HG03196 (cell line): ENCODE results near the gene TMEM45A.
A peak's percentile ranks its signal among the peaks of the same experiment; 100 is the strongest.
"Not testable (repeated sequence)": the region's sequence is repeated elsewhere in the genome, so short reads cannot be mapped to it uniquely, and the experiment has no call there.

Experiments used
- ATAC-seq: cut with Tn5 transposase; IDR thresholded peaks from one replicate; pipeline ENCODE4 v1.9.1; 2021; ENCODE audit not compliant: unreplicated experiment

Gene TMEM45A, protein sequence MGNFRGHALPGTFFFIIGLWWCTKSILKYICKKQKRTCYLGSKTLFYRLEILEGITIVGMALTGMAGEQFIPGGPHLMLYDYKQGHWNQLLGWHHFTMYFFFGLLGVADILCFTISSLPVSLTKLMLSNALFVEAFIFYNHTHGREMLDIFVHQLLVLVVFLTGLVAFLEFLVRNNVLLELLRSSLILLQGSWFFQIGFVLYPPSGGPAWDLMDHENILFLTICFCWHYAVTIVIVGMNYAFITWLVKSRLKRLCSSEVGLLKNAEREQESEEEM

DNA sequence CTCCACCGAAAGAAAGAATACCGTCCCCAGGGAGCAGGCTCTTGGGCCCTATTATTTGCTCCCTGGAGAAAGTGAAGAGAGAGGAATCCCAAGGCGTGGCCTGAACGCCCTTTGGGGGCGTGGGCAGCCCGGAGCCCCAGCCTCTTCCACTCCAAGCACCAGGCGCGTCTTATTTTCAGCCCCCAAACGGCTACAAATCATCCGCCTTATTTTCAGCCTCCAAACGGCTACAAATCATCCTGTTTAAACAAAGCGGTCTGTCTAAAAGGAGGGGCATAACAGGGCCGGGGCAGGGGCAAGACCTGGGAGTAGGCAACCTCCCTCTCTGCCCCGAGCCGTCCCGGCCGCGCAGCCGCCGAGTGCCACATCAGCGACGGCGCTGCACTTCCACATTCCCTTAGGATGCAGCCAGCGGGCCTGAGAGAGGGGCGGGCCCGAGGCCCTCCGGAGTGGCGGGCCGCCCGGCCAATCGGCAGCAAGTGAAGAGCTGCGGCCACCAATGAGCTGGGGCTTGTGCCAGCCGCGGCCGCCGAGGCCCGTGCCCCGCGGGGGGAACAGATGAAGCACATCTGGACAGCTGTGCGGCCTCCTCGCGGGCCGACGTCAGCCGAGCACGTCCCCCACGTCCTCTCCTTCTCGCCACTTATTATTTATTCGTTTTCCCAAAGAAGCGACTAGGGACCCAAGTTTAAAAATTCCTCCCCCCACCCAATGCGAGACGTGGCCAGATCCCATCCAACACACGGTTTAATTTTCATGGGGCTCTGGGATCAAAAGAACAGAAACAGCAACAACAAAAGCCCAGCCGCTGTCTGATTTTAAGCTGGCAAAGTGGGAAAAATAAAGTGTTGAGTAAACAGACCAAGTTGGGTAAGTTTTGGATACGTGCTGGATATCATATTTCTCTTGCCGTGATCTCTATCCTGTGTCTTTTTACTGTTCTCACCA, at the start of gene TMEM45A:
Gene TMEM45A, plus strand, starts transcription at position 561 of the 948 bp plus-strand sequence. CDS start 62,593 bp downstream, outside the sequence.
- peak; percentile 96 for ATAC-seq

DNA sequence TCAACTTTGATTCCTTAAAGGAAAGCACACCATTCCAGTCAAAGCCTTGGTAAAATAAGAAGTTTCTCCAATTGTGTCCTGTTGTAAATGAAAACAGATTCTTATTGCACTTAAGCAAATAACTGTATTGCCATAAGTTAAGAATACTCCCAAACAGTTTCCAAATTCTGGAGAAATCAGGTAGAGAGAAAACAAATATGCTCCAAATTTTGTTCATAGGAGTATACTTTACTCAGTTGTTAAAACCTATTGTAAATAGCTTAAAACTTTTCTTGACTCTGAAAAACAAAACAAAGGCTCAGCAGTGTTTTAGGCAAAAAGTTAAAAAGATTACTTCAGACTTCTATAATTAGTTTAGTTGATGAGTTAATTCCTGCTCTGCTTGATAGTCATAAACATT, 48.7 kb upstream of the TMEM45A start:
- no peak for ATAC-seq

DNA sequence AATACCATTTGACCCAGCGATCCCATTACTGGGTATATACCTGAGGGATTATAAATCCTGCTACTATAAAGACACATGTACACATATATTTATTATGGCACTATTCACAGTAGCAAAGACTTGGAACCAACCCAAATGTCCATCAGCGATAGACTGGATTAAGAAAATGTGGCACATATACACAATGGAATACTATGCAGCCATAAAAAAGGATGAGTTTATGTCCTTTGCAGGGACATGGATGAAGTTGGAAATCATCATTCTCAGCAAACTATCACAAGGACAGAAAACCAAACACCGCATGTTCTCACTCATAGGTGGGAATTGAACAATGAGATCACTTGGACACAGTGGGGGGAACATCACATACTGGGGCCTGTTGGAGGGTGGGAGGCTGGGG, 45.4 kb upstream of the TMEM45A start:
- not testable (repeated sequence) for ATAC-seq

DNA sequence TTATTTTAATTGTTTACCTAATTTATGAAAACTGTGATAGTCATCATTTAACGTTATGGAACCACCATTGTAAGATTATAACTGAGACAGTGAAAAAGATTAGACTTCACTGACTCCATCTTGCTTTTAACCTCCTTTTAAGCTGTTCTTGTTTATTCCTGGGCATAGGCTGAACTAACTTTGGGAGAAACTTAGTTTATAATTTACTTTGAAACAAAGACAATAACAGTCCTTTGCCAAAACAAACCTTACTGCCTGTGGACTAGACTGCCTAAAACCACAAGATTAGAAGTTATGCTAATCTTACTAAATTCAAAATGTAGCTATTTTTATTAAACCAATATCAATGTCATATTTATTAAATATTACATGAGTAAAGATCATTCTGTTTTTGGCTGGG, 44.3 kb upstream of the TMEM45A start:
- no peak for ATAC-seq

DNA sequence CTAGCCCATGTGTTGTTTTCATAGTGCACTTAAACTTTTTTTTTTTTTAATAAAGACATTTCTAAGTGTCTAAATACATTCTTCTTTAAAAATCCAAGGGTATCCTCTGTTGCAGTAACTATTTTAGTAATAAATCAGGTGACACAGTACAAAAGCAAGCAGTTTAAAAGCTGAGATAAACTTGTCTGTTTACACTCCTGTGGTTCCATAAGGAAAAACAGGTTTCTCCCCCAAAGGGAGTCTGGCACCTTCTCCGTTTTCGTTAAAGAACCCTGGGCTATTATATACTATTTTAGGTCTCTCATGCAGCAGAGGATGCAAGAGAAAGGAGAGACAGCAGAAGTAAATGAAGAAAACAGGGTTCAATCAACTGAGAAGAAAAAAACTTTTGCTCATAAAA, 43.2 kb upstream of the TMEM45A start:
- ATAC-seq: no peak

DNA sequence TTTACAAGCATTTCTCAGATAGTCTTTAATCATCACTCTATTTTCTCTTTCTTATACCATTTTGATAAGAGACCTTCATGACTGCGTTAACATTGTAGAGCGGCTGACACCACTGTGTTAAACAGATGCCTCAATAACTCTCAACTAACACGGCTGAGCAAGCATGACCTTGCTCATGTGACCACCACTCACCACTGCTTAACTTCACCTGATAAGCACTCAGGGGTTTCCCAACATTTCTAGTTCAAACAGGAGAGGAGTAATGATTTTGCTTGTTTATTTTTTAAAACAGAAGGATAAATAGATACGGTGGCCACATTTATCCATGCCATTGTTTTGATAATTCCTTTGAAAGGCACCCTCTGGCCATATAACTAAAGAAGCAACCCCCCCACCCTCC, 37.7 kb upstream of the TMEM45A start:
- ATAC-seq: no peak

DNA sequence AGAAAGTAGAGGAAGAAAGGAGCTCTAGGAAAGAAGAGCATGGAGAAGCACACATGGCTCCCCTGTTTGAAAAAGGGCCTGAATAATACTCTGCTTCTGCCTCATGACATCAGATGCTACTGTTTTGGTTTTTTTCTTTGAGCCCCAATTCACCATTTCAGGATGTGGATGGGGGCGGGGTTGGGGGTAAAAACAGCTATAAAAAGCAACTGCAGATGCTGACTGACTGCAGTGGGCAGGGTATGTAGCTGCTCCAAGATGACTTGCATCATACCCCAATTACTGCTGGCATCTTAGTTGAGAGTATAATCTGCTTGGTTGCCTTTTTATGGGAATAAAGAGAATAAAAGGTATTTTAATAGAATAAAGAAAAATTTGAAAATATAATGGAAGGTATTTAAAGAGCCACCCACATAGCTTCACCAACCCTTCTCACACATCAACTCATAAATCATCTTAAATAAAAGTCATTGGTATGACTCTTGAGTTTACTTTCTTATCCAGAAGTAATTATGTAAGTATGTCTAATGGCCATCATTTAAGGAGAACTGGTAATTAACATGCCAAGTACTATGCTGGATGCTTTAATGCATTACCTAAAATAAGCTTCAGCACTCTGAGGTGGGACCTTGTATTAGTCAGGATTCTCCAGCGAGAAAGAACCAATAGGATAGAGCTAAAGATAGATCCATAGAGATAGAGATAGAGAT, 36.4 kb upstream of the TMEM45A start:
- no peak for ATAC-seq

DNA sequence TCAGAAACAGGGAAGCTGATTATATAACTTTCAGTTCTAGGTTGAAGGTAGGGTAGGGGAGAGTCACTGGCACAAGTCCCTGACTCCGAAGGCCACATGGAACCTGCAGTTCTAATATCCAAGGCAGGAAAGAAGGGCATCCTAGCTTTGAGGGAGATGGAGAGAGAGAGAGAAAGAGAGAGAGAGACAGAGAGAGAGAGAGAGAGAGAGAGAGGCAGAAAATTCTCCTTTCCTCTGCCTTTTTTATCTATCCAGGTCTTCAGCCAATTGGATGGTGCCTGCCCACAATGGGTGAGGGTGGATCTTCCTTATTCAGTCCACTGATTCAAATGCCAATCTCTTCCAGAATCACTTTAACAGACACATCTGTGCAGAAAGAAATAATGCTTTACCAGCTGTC, 35.7 kb upstream of the TMEM45A start:
- no peak for ATAC-seq

DNA sequence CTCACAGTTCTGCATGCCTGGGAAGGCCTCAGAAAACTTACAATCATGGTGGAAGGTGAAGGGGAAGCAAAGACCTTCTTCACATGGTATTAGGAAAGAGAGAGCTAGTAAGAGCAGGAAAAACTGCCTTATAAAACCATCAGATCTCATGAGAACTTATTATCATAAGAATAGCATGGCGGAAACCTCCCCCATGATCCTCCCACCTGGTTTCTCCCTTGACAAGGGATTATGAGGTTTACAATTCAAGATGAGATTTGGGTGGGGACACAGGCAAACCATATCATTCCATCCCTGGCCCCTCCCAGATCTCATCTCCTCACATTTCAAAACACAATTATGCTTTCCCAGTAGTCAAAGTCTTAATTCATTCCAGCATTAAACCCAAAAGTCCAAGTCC, 34.6 kb upstream of the TMEM45A start:
- no peak for ATAC-seq

DNA sequence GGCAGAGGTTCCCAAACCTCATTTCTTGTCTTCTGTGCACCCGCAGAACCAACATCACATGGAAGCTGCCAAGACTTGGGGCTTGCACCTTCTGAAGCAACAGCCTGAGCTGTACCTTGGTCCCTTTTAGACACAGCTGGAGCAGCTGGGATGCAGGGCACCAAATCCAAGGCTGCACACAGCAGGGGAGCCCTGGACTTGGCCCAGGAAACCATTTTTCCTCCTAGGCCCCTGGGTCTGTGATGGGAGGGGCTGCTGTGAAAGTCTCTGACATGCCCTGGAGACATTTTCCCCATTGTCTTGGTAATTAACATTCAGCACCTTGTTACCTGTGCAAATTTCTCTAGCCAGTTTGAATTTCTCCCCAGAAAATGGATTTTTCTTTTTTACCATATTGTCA, 33.6 kb upstream of the TMEM45A start:
- no peak for ATAC-seq

DNA sequence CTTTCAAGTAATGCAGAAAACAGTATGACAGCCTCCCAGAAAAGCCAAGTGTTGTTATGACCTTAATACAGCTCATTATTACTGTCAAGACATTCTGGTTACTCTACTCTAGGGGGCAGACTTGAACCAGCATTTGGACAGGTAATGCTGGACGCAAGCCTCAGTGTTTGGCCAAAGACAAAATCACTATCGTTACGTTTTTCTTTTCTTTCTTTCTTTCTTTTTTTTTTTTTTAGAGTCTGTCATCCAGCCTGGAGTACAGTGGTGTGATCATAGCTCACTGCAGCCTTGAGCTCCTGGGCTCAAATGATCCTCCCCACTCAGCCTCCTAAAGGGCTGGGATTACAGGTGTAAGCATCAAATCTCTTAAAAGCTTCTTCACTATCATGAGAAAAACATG, 29.4 kb upstream of the TMEM45A start:
- peak; percentile 72 for ATAC-seq

DNA sequence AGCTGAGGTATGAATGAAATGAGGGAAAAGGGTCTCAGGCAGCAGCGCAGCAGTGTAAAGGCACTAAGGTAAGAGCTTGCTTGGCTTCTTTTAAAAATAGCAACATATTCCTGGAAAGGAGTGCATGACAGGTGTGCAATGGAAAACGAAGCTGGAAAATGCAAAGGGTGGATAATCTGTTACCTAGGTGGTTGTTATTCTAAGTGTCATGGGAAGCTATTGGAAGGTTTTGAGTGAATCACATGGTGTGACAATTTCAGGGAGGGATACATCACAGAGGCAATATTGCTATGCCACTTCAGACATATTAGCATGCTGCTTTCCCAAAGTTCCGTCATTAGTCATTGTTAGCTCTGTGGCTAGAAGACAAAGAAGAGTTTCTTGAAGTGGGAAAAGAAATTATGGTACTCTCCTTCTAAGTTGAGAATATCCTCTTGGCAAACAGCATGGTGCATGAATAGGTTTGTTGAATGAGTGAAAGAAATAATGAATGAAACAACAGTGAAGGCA, 28.7 kb upstream of the TMEM45A start:
- no peak for ATAC-seq

DNA sequence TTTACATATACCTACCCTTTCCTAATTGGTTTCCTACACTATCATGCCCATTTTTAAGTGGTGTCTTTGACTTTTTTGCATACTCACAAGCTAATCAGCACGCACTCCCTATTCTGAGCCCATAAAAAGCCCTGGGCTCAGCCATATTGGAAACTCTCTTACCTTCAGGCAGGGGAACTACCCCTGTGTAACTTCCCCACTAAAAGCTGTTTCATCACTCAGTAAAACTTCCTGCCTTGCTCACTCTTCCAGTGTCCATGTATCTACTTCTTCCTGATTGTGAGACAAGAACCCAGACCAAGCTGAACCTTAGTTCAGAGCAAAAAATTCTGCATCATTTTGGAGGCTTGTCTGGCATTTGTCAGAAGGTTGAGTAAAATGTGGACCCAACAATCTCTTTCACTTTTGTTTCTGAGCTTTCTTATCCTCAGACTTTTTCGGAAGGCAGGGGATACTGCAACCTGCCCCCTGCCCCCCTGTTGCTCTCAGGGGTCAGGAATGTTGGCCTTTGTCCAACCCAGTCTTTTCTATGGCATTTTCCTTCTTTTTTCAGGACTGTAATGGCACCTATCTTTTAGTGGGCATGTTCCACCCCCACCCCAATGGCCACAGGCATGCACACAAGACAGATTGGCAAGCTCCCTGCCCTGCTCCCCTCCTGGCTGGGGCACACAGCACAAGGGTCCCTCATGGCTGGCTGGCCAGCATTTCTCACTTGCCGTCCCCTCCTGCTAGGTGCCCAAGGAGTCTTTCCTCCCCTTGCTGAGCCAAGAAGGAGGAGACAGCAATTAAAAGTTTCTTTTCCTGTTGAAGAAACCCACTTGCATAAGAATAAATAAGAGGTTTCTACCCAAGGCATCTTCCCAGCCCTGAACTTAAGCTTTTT, 26.3 kb upstream of the TMEM45A start:
- ATAC-seq: no peak

DNA sequence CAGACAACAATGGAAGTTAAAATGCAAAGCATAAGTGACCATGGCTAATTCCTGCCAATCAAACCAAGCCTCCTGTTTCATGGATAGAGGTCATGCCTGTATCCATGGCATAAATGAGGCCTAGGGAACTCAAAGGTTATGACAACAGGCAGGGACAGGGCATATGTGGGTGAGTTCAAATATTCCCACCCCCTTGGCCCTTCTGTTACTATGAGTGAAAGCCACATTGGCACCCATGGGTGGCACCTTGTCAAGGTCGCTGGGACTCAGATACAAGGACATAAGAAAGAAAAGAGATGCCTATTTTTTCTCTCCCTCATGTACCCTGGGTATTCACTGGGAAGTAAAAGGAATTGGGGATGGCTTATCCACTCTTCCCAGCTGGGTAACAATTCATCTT, 25.3 kb upstream of the TMEM45A start:
- no peak for ATAC-seq

DNA sequence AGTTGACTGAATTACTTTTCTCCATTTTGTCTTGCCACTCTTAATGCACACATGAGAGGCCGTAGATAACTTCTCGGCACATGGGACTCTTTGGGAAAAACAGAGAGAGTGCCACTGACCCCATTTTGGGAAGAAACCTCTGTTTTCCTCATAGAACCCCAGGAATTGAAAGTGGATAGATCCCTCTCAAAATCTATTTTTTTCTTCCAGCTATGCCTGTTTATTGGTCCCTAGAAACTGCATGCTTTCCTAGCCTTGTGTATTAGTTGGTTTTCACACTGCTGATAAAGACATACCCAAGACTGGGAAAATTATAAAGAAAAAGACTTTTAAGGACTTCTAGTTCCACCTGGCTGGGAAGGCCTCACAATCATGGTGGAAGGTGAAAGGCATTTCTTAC, 23.7 kb upstream of the TMEM45A start:
- ATAC-seq: no peak

DNA sequence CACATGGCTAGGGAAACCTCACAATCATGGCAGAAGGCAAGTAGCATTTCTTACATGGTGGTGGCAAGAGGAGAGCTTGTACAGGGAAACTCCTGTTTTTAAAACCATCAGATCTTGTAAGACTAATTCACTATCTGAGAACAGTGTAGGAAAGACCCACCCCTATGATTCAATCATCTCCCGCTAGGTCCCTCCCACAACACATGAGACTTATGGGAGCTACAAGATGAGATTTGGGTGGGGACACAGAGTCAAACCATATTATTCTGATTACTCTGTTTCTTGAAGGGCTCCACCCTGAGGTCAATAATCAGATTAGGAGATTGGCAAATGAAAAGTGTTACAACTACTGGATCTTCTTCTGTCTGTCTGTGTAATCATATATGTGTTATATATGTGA, 21.5 kb upstream of the TMEM45A start:
- no peak for ATAC-seq

DNA sequence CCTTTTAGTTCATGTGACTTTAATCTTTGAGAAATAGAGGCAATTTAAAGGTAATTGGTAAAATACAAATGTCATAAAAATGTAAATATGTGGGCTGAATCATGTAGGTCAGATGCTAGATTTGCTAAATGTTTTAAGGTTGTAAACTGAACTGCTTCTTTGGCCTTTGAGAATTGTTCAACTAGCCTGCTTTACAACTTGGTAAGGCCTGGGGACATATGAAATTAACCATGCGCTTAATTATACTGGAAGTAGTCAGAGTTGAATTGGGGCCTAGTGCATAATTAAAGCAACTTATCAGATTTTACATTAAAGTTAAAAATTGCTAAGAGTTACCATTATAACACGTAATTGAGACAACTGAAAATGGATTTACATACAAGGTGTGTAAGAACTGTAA, 21.0 kb upstream of the TMEM45A start:
- ATAC-seq: no peak

DNA sequence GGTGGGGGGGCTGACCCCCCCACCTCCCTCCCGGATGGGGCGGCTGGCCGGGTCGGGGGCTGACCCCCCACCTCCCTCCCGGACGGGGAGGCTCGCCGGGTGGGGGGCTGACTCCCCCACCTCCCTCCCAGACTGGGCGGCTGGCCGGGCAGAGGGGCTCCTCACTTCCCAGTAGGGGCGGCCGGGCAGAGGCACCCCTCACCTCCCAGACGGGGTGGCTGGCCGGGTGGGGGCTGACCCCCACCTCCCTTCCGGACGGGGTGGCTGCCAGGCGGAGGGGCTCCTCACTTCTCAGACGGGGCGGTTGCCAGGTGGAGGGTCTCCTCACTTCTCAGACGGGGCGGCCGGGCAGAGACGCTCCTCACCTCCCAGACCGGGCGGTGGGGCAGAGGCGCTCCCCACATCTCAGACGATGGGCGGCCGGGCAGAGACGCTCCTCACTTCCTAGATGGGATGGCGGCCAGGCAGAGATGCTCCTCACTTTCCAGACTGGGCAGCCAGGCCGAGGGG, 14.5 kb upstream of the TMEM45A start:
- not testable (repeated sequence) for ATAC-seq

DNA sequence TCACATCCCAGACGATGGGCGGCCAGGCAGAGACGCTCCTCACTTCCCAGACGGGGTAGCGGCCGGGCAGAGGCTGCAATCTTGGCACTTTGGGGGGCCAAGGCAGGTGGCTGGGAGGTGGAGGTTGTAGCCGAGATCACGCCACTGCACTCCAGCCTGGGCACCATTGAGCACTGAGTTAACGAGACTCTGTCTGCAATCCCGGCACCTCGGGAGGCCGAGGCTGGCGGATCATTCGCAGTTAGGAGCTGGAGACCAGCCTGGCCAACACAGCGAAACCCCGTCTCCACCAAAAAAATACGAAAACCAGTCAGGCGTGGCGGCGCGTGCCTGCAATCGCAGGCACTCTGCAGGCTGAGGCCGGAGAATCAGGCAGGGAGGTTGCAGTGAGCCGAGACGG, 13.9 kb upstream of the TMEM45A start:
- ATAC-seq: not testable (repeated sequence)

DNA sequence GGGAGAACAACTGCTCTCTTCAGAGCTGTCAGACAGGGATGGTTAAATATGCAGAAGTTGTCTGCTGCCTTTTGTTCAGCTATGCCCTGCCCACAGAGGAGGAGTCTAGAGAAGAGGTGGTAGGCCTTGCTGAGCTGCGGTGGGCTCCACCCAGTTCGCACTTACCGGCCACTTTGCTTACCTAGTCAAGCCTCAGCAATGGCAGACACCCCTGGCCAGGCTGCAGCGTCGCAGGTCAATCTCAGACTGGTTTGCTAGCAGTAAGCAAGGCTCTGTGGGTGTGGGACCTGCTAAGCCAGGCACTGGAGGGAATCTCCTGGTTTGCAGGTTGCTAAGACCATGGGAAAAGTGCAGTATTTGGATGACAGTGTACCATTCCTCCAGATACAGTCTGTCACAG, 12.3 kb upstream of the TMEM45A start:
- no peak for ATAC-seq
